ENCODE measurements around the gene FOXA2. TPM values are rescaled to one million over a fixed set of nuclear protein-coding genes. Genes with fewer than 3 reads are reported as not detected.

Gene FOXA2
- total and polyA plus RNA-seq, 2 of the 13 experiments (the other 11 are each of a cell fraction or from before 2014, with no cell fraction given): 8.8 to 12.2 TPM

DNA sequence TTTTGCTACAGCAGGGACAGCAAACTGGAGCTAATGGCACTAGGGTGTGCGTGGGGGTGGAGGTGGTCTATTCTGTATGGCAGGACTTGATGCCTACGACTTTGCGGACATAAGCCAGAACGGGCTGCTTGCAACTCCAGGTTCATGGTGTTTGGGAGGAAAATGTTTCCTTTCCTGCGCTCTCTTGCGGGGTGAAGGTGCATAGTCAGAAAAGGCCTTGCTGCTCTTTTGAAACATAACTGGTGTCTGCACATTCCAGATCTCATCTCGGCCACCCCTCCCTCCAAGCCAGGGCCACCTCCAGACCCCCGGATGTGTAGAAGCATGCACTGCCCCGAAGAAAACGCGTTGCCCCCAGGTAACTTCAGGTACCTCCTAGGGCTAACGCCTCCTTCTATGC, 8.1 kb downstream of the FOXA2 start (continued):
- TF ChIP-seq ZBTB42 (CRISPR knock-in tag; IDR thresholded peaks at IDR 0.05) (0 out of 2 replicates have a peak, but pooled peaks have one; percentile 1), KLF12 (CRISPR knock-in tag; IDR thresholded peaks at IDR 0.05; ENCODE audit: borderline replicate concordance) (no peak), KLF11 (CRISPR knock-in tag; IDR thresholded peaks at IDR 0.05) (no peak), PHF8 (CRISPR knock-in tag; IDR thresholded peaks at IDR 0.05) (no peak), ZNF207 (IDR thresholded peaks at IDR 0.05; ENCODE audit: borderline replicate concordance) (no peak), ZNF333 (CRISPR knock-in tag; IDR thresholded peaks at IDR 0.05; ENCODE audit: borderline replicate concordance) (0 out of 2 replicates have a peak, but pooled peaks have one; percentile 13), ZNF253 (CRISPR knock-in tag; IDR thresholded peaks at IDR 0.05; ENCODE audit: borderline replicate concordance) (no peak), GPBP1L1 (CRISPR knock-in tag; IDR thresholded peaks at IDR 0.05) (no peak), NR2F2 (IDR thresholded peaks at IDR 0.05; ENCODE audit: borderline replicate concordance, low read depth) (no peak), PHF21A (CRISPR knock-in tag; IDR thresholded peaks at IDR 0.05) (no peak), CCAR2 (optimal IDR thresholded peaks at IDR 0.05; ENCODE audit: low read depth, low read length) (no peak), ZNF354B (CRISPR knock-in tag; IDR thresholded peaks at IDR 0.05) (no peak), NRL (CRISPR knock-in tag; IDR thresholded peaks at IDR 0.05; ENCODE audit: borderline replicate concordance) (0 out of 2 replicates have a peak, but pooled peaks have one; percentile 49), XBP1 (CRISPR knock-in tag; IDR thresholded peaks at IDR 0.05) (no peak), RFX3 (CRISPR knock-in tag; IDR thresholded peaks at IDR 0.05) (no peak), ZNF777 (CRISPR knock-in tag; IDR thresholded peaks at IDR 0.05) (0 out of 2 replicates have a peak, but pooled peaks have one; percentile 2), STAG1 (CRISPR knock-in tag; IDR thresholded peaks at IDR 0.05) (0 out of 2 replicates have a peak, but pooled peaks have one; percentile 16), DMAP1 (CRISPR knock-in tag; IDR thresholded peaks at IDR 0.05) (peak; percentile 39; the same call in 1 of the 2 replicates), ZNF225 (CRISPR knock-in tag; IDR thresholded peaks at IDR 0.05) (peak; percentile 75), ZNF788 (CRISPR knock-in tag; IDR thresholded peaks at IDR 0.05; ENCODE audit: borderline replicate concordance) (peak; percentile 29; the same call in 1 of the 2 replicates), NFATC3 (CRISPR knock-in tag; IDR thresholded peaks at IDR 0.05) (0 out of 2 replicates have a peak, but pooled peaks have one; percentile 10), MIXL1 (CRISPR knock-in tag; IDR thresholded peaks at IDR 0.05) (no peak), YY1 (IDR thresholded peaks at IDR 0.05; ENCODE audit: insufficient read depth, insufficient replicate concordance, low read depth, low read length) (no peak), STAT5B (CRISPR knock-in tag; IDR thresholded peaks at IDR 0.05) (no peak), ZNF746 (CRISPR knock-in tag; IDR thresholded peaks at IDR 0.05) (no peak), ZKSCAN1 (IDR thresholded peaks at IDR 0.05; ENCODE audit: low read length) (peak; percentile 69), ZBTB8A (CRISPR knock-in tag; IDR thresholded peaks at IDR 0.05; ENCODE audit: borderline replicate concordance, low read depth) (no peak), ZNF512 (CRISPR knock-in tag; IDR thresholded peaks at IDR 0.05) (no peak), GATA4 (IDR thresholded peaks at IDR 0.05; ENCODE audit: borderline replicate concordance, low read depth) (no peak), ZNF160 (CRISPR knock-in tag; IDR thresholded peaks at IDR 0.05) (no peak)
- TF ChIP-seq, protein P1, sequence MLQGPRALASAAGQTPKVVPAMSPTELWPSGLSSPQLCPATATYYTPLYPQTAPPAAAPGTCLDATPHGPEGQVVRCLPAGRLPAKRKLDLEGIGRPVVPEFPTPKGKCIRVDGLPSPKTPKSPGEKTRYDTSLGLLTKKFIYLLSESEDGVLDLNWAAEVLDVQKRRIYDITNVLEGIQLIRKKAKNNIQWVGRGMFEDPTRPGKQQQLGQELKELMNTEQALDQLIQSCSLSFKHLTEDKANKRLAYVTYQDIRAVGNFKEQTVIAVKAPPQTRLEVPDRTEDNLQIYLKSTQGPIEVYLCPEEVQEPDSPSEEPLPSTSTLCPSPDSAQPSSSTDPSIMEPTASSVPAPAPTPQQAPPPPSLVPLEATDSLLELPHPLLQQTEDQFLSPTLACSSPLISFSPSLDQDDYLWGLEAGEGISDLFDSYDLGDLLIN (CRISPR knock-in tag; IDR thresholded peaks at IDR 0.05; ENCODE audit: borderline replicate concordance): no peak
